GM12872 (cell line): ENCODE data around the gene PTCD2.

Experiments used
- CTCF ChIP-seq: IDR thresholded peaks from 3 replicates; pipeline ENCODE4 v1.5.1; 2011; ENCODE audit warnings: low read depth, mild to moderate bottlenecking, low read length, moderate library complexity; ENCODE audit not compliant: insufficient read depth

Gene PTCD2

GRCh38 chr5:72372923-72373322, 52.8 kb downstream of the PTCD2 start:
- TF ChIP-seq CTCF, result no peak

GRCh38 chr5:72374844-72375243, 54.7 kb downstream of the PTCD2 start:
- no peak for TF ChIP-seq CTCF

GRCh38 chr5:72376381-72376780, 56.2 kb downstream of the PTCD2 start:
- no peak for TF ChIP-seq CTCF

- TF ChIP-seq CTCF, result no peak
These were observed 57.9 kb downstream of the PTCD2 start for GRCh38 chr5:72377910-72378638.

GRCh38 chr5:72378639-72379289, 58.6 kb downstream of the PTCD2 start:
- TF ChIP-seq CTCF, result no peak

- TF ChIP-seq CTCF, result no peak
These were observed 59.8 kb downstream of the PTCD2 start for GRCh38 chr5:72379936-72380335.

GRCh38 chr5:72380492-72381274, 60.5 kb downstream of the PTCD2 start:
- TF ChIP-seq CTCF, result no peak
